ENCODE measurements around the gene PRKN.

PRKN gene

GRCh38 chr6:161835500-161836215, 891.9 kb downstream of the PRKN start:
- no peak overlapping the region for H3K9ac ChIP-seq (ENCODE audit: low read depth, low read length)
- ATAC-seq (ENCODE audit: insufficient read depth, low read depth) (no peak), DNase-seq (no peak)
- no peaks in the 10 kb centered on the region for H3K4me1 ChIP-seq (ENCODE audit: insufficient read depth, low read length)
- no peaks in the 10 kb centered on the region for H4K20me1 ChIP-seq (ENCODE audit: insufficient read depth, low read length)
- H3K9me3 ChIP-seq (ENCODE audit: insufficient read depth, low read length, severe bottlenecking), result no peaks in the 10 kb centered on the region
- TF ChIP-seq EZH2 (IDR thresholded peaks at IDR 0.05; ENCODE audit: borderline replicate concordance, low read depth, low read length, severe bottlenecking) (no peak), CTCF (IDR thresholded peaks at IDR 0.05; ENCODE audit: borderline replicate concordance, extremely low read depth, low read length, poor library complexity, severe bottlenecking) (no peak)
- no peak overlapping the region for H3K4me3 ChIP-seq (ENCODE audit: low read depth in 1 of 2, low read length in 2 of 2)
- H2AFZ ChIP-seq (ENCODE audit: low read depth, low read length), result no peak overlapping the region
- no peaks in the 10 kb centered on the region for H3K36me3 ChIP-seq (ENCODE audit: insufficient read depth, low read length)
- H3K27ac ChIP-seq (ENCODE audit: low read length), result no peak overlapping the region
- H3K4me2 ChIP-seq (ENCODE audit: insufficient read depth, low read length), result no peak overlapping the region
- no peaks in the 10 kb centered on the region for H3K27me3 ChIP-seq (ENCODE audit: insufficient read depth, low read length, poor library complexity)
- H3K79me2 ChIP-seq (ENCODE audit: insufficient read depth, low read length), result no peaks in the 10 kb centered on the region

DNA sequence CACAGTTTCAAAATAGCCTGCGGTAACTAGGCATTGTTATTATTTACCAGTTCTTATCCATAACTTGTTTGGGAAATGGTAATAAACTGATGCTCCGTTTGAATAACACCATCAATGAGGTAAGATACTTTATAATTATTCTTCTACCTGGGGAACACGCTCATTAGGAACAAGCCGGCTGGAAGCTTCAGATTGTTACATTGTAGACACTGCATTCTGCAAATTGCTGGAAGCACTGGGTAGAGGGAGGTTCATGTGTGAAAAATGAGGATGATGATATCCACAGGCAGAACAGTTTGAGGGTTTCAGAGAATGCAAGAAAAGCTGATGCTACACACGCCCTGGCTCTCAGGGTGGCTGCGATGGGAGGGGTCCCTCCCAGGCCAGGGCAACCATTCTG, 893.1 kb downstream of the PRKN start:
- Histone ChIP-seq H2AFZ (ENCODE audit: low read depth, low read length) (no peak overlapping the region), H3K27me3 (ENCODE audit: insufficient read depth, low read length, poor library complexity) (no peaks in the 10 kb centered on the region), H4K20me1 (ENCODE audit: insufficient read depth, low read length) (no peaks in the 10 kb centered on the region), H3K9me3 (ENCODE audit: insufficient read depth, low read length, severe bottlenecking) (no peaks in the 10 kb centered on the region), H3K27ac (ENCODE audit: low read length) (no peak overlapping the region), H3K9ac (ENCODE audit: low read depth, low read length) (no peak overlapping the region), H3K79me2 (ENCODE audit: insufficient read depth, low read length) (no peaks in the 10 kb centered on the region), H3K4me1 (ENCODE audit: insufficient read depth, low read length) (no peaks in the 10 kb centered on the region), H3K4me2 (ENCODE audit: insufficient read depth, low read length) (no peak overlapping the region), H3K36me3 (ENCODE audit: insufficient read depth, low read length) (no peaks in the 10 kb centered on the region), H3K4me3 (ENCODE audit: low read depth in 1 of 2, low read length in 2 of 2) (no peak overlapping the region)
- TF ChIP-seq CTCF (IDR thresholded peaks at IDR 0.05; ENCODE audit: borderline replicate concordance, extremely low read depth, low read length, poor library complexity, severe bottlenecking) (no peak), EZH2 (IDR thresholded peaks at IDR 0.05; ENCODE audit: borderline replicate concordance, low read depth, low read length, severe bottlenecking) (no peak)
- ATAC-seq (ENCODE audit: insufficient read depth, low read depth) (no peak), DNase-seq (no peak)

DNA sequence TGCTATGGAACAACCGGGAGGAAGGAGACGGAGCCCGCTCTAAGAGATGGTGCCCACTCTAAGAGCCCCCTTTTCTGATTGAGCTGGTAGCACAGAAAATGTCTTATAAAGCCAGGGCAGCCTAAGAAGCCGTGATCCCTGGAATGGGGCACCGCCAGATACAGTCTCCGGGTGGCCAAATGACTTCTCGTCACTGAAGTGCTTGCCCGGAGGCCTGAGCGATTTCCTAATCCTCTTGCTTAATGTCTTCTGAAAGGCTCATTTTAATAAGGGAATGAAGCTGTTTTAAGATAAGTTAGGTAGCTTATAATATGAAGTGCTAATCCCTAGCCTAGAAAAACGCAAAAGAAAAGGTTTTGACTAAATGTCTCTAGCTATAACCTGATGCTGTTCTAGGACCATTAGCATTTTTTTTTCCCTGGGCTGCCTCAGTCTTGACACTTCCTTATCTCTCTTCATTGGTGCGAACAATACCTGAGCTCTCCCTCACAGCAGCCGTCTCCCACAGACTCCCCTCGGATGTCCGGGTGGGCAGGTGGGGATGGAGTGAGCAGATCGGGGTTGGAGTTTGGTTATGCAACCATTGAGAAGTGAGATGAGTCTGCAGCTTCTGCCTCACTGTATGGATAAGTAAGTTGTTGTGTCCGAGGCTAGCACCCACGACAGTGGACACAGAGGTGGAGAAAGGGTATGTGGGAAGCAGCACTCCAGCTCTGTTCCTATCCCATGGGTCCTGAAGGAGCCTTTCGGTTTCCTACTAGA, 894.3 kb downstream of the PRKN start:
- no peak for DNase-seq
- H3K27me3 ChIP-seq (ENCODE audit: insufficient read depth, low read length, poor library complexity), result no peaks in the 10 kb centered on the region
- H2AFZ ChIP-seq (ENCODE audit: low read depth, low read length), result no peak overlapping the region
- no peak overlapping the region for H3K4me3 ChIP-seq (ENCODE audit: low read depth in 1 of 2, low read length in 2 of 2)
- TF ChIP-seq EZH2 (IDR thresholded peaks at IDR 0.05; ENCODE audit: borderline replicate concordance, low read depth, low read length, severe bottlenecking), result no peak
- TF ChIP-seq CTCF (IDR thresholded peaks at IDR 0.05; ENCODE audit: borderline replicate concordance, extremely low read depth, low read length, poor library complexity, severe bottlenecking), result no peak
- H3K9ac ChIP-seq (ENCODE audit: low read depth, low read length), result no peak overlapping the region
- H3K27ac ChIP-seq (ENCODE audit: low read length), result no peak overlapping the region
- no peak for ATAC-seq (ENCODE audit: insufficient read depth, low read depth)
- no peaks in the 10 kb centered on the region for H3K9me3 ChIP-seq (ENCODE audit: insufficient read depth, low read length, severe bottlenecking)
- no peak overlapping the region for H3K4me2 ChIP-seq (ENCODE audit: insufficient read depth, low read length)
- no peaks in the 10 kb centered on the region for H3K36me3 ChIP-seq (ENCODE audit: insufficient read depth, low read length)
- no peaks in the 10 kb centered on the region for H4K20me1 ChIP-seq (ENCODE audit: insufficient read depth, low read length)
- no peaks in the 10 kb centered on the region for H3K4me1 ChIP-seq (ENCODE audit: insufficient read depth, low read length)
- no peaks in the 10 kb centered on the region for H3K79me2 ChIP-seq (ENCODE audit: insufficient read depth, low read length)

Measured in DND-41 (cell line).